GM19467 (cell line): ENCODE measurements around the gene TMEM121B.

Experiments used
- ATAC-seq: cut with Tn5 transposase; IDR thresholded peaks from one replicate; pipeline ENCODE4 v1.9.1; 2021; ENCODE audit warnings: mild to moderate bottlenecking, moderate library complexity; ENCODE audit not compliant: unreplicated experiment

Gene TMEM121B

GRCh38 chr22:17095538-17095937 lies 25.6 kb downstream of the TMEM121B start:
- no peak for ATAC-seq

GRCh38 chr22:17093081-17093480 lies 28.1 kb downstream of the TMEM121B start:
- ATAC-seq: no peak

GRCh38 chr22:17091851-17092250 lies 29.3 kb downstream of the TMEM121B start:
- ATAC-seq: no peak

GRCh38 chr22:17090550-17090949 lies 30.6 kb downstream of the TMEM121B start:
- ATAC-seq: no peak

GRCh38 chr22:17087498-17088131 lies 33.5 kb downstream of the TMEM121B start:
- no peak for ATAC-seq

- ATAC-seq: no peak
Measured at GRCh38 chr22:17086788-17087497, 34.2 kb downstream of the TMEM121B start.

GRCh38 chr22:17086296-17086695 lies 34.9 kb downstream of the TMEM121B start:
- ATAC-seq: no peak

GRCh38 chr22:17085277-17086181 lies 35.6 kb downstream of the TMEM121B start:
- peak; percentile 2 for ATAC-seq

GRCh38 chr22:17084554-17085276 lies 36.4 kb downstream of the TMEM121B start, which contains the start of gene IL17RA:
TSS of gene IL17RA (plus strand) at chr22:17085000. CDS start at chr22:17085092, 92 bp downstream.
- peak; percentile 85 for ATAC-seq

- ATAC-seq: no peak
Measured at GRCh38 chr22:17083811-17084441, 37.2 kb downstream of the TMEM121B start.

GRCh38 chr22:17083255-17083654 lies 37.9 kb downstream of the TMEM121B start:
- ATAC-seq: no peak

GRCh38 chr22:17079572-17079971 lies 41.6 kb downstream of the TMEM121B start:
- ATAC-seq: no peak

GRCh38 chr22:17077255-17077654 lies 43.9 kb downstream of the TMEM121B start:
- no peak for ATAC-seq

GRCh38 chr22:17074648-17075002 lies 46.5 kb downstream of the TMEM121B start:
- ATAC-seq: no peak

- no peak for ATAC-seq
Measured at GRCh38 chr22:17072877-17073276, 48.3 kb downstream of the TMEM121B start.
